Urinary bladder (tissue), 4 donors: ENCODE measurements around the gene NLN. TPM values are rescaled to one million over a fixed set of nuclear protein-coding genes. Genes with fewer than 3 reads are reported as not detected.

Experiments
- DNase-seq: peaks from one replicate; pipeline ENCODE4 v3.0.0-alpha.2; 2015; ENCODE audit errors: extremely low spot score
- H3K27ac ChIP-seq: one replicate; pipeline ENCODE4 v1.5.1; 2013; ENCODE audit warnings: low read depth, mild to moderate bottlenecking, moderate library complexity
- H3K36me3 ChIP-seq: one replicate; pipeline ENCODE4 v1.6.1; 2013; ENCODE audit warnings: mild to moderate bottlenecking, moderate library complexity; ENCODE audit not compliant: insufficient read depth
- H3K4me1 ChIP-seq: one replicate; pipeline ENCODE4 v1.6.1; 2013; ENCODE audit warnings: mild to moderate bottlenecking, moderate library complexity; ENCODE audit not compliant: insufficient read depth
- H3K4me3 ChIP-seq: one replicate; pipeline ENCODE4 v1.5.1; 2013; ENCODE audit warnings: low read depth, low read length
- WGBS: extraction: QIAGEN DNeasy Blood & Tissue Kit; methylation state at CpG from one replicate; pipeline ENCODE4 v1.1.7; 2013; 5-methylcytosine and 5-hydroxymethylcytosine counted together
- polyA plus RNA-seq: library from polyadenylated mRNA; stranded (reverse); fragments of 200-250 nt; gene quantifications from one replicate; pipeline ENCODE4 v1.2.3, GENCODE V29; 2013
- total RNA-seq: library from RNA; depleted of rRNA; stranded (reverse); fragments of >200 nt; gene quantifications from one replicate; pipeline ENCODE4 v1.2.3, GENCODE V29; 2014
- donor health status: healthy with polysubstance abuse.
- donor health status: healthy.

Gene NLN
- total and polyA plus RNA-seq, 2 donors = 4.4 to 16.0 TPM

DNA sequence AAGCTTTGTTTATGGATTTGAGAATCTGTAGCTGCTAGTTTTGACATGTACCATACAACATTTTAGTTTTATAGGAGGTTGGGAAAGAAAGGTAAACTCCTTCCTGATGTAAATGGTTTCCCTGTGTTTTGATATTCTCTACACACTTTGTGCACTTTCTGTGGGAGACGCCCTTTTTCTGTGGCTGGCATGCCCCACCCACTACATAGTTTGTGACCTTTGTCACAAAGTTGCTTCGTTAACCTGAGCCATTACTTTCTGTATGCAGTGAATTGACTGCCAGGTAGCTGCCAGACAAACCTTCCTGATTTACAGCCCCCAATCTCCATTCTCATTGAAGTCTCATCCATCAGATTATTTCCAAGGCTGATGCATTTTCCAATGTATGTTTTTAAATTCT is 90.6 kb downstream of the NLN start:
- no peak for DNase-seq
- Histone ChIP-seq H3K4me3 (no peak overlapping the region), H3K36me3 (no peaks in the 10 kb centered on the region), H3K4me1 (no peaks in the 10 kb centered on the region), H3K27ac (no peak overlapping the region)
- WGBS = 81% methylated on average over 2 of the region's 2 CpGs

GRCh38 chr5:65813174-65813573 is 91.2 kb downstream of the NLN start:
- DNase-seq = no peak
- no peak overlapping the region for H3K27ac ChIP-seq
- H3K4me1 ChIP-seq = no peaks in the 10 kb centered on the region
- no peak overlapping the region for H3K4me3 ChIP-seq
- no peaks in the 10 kb centered on the region for H3K36me3 ChIP-seq

DNA sequence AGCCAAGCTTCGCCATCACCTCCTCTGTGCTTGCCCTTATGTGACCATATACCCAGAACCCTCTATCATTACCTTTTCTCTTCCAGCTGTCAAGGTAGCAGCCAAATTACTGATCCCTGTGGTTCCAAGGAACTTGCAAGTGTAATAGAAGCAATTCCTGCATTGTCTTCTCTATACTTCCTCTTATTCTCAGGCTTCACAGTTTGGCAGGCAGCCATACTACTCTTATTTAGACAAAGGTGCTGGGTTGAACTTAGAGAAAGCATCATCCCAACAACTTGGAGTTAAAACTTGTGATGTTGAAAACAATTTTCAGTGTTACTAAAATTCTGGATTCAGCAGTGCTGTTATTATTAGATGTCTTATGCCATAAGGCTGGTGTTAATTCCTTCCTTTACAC is 93.2 kb downstream of the NLN start:
- no peaks in the 10 kb centered on the region for H3K36me3 ChIP-seq
- no peaks in the 10 kb centered on the region for H3K4me1 ChIP-seq
- H3K27ac ChIP-seq = no peak overlapping the region
- 92% methylated on average over 1 of the region's 1 CpG for WGBS
- no peak for DNase-seq
- no peak overlapping the region for H3K4me3 ChIP-seq

DNA sequence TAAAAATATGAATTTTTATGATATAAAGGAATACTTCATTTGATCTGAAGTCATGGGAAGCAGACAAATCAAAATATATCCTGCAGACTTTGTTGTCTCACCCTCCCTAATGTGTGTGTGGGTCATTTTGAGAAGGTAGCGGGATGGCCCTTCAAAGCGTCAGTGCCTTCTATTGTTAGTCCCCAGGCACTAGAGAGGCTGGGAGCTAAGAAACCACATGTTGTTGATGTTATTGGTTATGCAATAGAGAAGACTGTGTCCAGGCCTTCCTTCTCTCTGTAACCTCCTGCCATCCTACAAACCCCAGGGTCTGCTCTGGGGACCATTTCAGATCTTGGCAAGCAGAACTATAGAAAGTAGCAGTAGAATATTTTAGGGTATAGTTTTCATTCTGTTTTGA is 94.7 kb downstream of the NLN start:
- Histone ChIP-seq H3K27ac (no peak overlapping the region), H3K4me3 (no peak overlapping the region), H3K36me3 (no peaks in the 10 kb centered on the region), H3K4me1 (no peaks in the 10 kb centered on the region)
- 95% methylated on average over 2 of the region's 2 CpGs for WGBS
- no peak for DNase-seq

GRCh38 chr5:65817931-65818330 is 95.9 kb downstream of the NLN start:
- H3K4me1 ChIP-seq = no peaks in the 10 kb centered on the region
- H3K36me3 ChIP-seq = no peaks in the 10 kb centered on the region
- no peak for DNase-seq
- no peak overlapping the region for H3K27ac ChIP-seq
- no peak overlapping the region for H3K4me3 ChIP-seq
- 87% methylated on average over 4 of the region's 4 CpGs for WGBS

- 98% methylated on average over 4 of the region's 4 CpGs for WGBS
- Histone ChIP-seq H3K36me3 (no peaks in the 10 kb centered on the region), H3K4me3 (no peak overlapping the region), H3K27ac (no peak overlapping the region), H3K4me1 (no peaks in the 10 kb centered on the region)
- no peak for DNase-seq
Observed at GRCh38 chr5:65818592-65818991, 96.6 kb downstream of the NLN start.

DNA sequence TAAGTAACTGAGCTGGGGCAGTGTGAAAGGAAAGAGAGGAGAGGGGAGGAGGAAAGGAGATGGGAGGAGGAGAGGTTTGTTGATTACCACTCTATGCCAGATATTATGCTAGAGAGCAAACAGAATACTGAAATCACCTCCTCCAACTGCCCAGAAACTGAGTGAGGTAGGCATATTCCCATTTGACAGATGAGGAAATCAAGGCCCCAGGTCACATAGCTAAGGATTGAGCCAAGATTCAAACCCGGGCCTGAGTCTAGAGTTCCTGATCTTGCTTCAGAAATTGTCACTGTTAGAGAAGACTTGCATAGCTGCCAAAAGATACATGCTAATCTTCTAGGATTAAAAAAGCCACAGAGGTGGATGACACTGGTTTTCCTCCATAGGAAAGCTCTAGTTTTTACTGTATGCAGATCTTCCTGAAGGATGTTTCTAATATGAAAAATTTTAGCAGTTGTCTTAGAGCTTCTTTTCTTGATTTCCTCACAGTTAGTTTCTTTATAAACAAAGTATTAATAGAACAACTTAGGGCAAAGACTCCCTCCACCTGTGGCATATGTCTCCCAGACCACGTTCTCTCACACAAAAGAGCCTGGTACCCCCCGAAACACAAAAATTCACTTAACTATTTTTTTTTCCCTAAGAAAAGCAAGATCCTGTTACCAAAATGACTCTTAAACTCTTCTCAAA is 97.4 kb downstream of the NLN start:
- H3K27ac ChIP-seq = no peak overlapping the region
- no peak overlapping the region for H3K4me3 ChIP-seq
- DNase-seq = no peak
- H3K36me3 ChIP-seq = no peaks in the 10 kb centered on the region
- no peaks in the 10 kb centered on the region for H3K4me1 ChIP-seq
- WGBS = 66% methylated on average over 3 of the region's 3 CpGs

GRCh38 chr5:65819905-65820240 is 97.9 kb downstream of the NLN start:
- H3K4me3 ChIP-seq = no peak overlapping the region
- H3K27ac ChIP-seq = no peak overlapping the region
- H3K36me3 ChIP-seq = no peaks in the 10 kb centered on the region
- DNase-seq = no peak
- H3K4me1 ChIP-seq = no peaks in the 10 kb centered on the region

- H3K27ac ChIP-seq = no peak overlapping the region
- no peaks in the 10 kb centered on the region for H3K4me1 ChIP-seq
- 88% methylated on average over 2 of the region's 2 CpGs for WGBS
- no peak overlapping the region for H3K4me3 ChIP-seq
- no peak for DNase-seq
- H3K36me3 ChIP-seq = no peaks in the 10 kb centered on the region
Observed at GRCh38 chr5:65820373-65820772, 98.4 kb downstream of the NLN start.

DNA sequence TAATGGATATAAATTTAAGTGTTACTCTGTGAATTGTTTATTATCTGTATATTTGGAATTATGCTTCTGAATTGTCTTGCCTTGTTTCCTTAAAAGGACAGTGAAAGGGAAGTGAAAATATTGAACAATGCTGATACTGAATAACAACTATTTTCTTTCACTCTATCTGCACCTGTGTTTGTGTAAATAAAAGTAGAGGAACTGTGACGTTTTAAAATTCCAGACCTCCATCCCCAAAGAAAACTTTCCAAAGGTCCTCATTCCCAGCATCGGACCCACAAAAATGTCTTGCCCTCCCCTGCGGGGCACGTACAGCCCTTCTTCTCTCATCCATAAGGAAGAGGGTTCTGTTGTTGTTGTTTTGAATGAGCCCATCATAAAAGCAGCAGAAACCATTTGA is 100.0 kb downstream of the NLN start:
- no peaks in the 10 kb centered on the region for H3K36me3 ChIP-seq
- H3K4me1 ChIP-seq = no peaks in the 10 kb centered on the region
- no peak for DNase-seq
- no peak overlapping the region for H3K27ac ChIP-seq
- WGBS = 84% methylated on average over 4 of the region's 4 CpGs
- no peak overlapping the region for H3K4me3 ChIP-seq

DNA sequence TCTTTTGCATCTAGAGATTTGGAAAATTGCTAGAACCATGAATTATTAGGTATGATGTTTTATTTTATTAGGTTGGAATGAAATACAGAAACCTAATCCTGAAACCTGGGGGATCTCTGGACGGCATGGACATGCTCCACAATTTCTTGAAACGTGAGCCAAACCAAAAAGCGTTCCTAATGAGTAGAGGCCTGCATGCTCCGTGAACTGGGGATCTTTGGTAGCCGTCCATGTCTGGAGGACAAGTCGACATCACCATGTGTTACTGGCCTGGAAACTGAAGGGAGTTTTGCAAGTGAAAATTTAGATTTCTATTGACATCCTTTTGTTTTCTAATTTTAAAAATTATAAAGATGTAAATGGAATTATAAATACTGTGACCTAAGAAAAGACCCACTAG is 100.7 kb downstream of the NLN start:
- Histone ChIP-seq H3K4me3 (no peak overlapping the region), H3K27ac (no peak overlapping the region), H3K36me3 (no peaks in the 10 kb centered on the region), H3K4me1 (no peaks in the 10 kb centered on the region)
- WGBS = 87% methylated on average over 6 of the region's 6 CpGs
- DNase-seq = no peak

GRCh38 chr5:65823204-65823603 is 101.2 kb downstream of the NLN start:
- WGBS = 90% methylated on average over 2 of the region's 2 CpGs
- H3K27ac ChIP-seq = no peak overlapping the region
- DNase-seq = no peak
- H3K4me3 ChIP-seq = no peak overlapping the region
- H3K4me1 ChIP-seq = no peaks in the 10 kb centered on the region
- H3K36me3 ChIP-seq = no peaks in the 10 kb centered on the region

DNA sequence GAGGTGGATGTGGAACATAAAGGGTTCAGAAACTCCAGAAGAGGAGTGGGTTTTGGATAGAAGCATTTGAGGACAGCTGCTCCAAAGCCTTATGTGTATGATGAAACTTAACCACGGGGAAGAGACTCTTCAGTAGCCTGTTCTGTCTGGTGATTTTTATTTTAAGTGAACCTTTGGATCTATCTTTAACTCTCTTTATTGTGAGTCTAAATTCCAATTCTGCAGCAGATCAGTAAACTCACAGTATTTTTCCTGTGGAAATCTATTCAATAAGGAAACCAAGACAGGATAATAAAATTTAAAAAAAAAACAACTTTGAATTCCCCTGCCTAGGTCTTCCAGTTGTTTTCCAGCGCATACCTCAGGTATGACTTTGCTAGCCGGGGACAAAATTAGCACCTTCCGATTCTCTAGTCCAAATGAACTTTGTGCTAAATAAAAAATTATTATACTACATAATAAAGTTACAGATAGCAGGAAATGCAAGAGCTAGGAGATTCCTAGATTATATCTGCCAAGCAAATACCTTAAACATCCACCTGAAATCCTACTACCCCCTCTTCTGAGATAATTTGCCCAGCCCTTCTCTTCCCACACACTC is 101.9 kb downstream of the NLN start:
- Histone ChIP-seq H3K36me3 (no peaks in the 10 kb centered on the region), H3K4me1 (no peaks in the 10 kb centered on the region), H3K4me3 (no peak overlapping the region), H3K27ac (no peak overlapping the region)
- DNase-seq = no peak
- 79% methylated on average over 4 of the region's 4 CpGs for WGBS

GRCh38 chr5:65825408-65826328 is 103.7 kb downstream of the NLN start:
- Histone ChIP-seq H3K4me1 (no peaks in the 10 kb centered on the region), H3K27ac (no peak overlapping the region), H3K4me3 (no peak overlapping the region), H3K36me3 (no peaks in the 10 kb centered on the region)
- no peak for DNase-seq
- WGBS = 76% methylated on average over 5 of the region's 5 CpGs
